Renal pelvis (tissue), 4 donors: ENCODE results near the gene CEACAM7. TPM values are rescaled to one million over a fixed set of nuclear protein-coding genes. Genes with fewer than 3 reads are reported as not detected.

Experiments
- DNase-seq: peaks from one replicate; pipeline ENCODE4 v3.0.0-alpha.2; 2013
- polyA plus RNA-seq, 3 donors: library from polyadenylated mRNA; unstranded; fragments of 120-200 nt; gene quantifications; one replicate each; pipeline ENCODE4 v1.2.1, GENCODE V29; 2013; ENCODE audit not compliant: insufficient read length in 3 of 3

Gene CEACAM7
- polyA plus RNA-seq, 3 donors = not detected

- no peak for DNase-seq
These were observed 12.5 kb upstream of the CEACAM7 start for GRCh38 chr19:41700381-41701195.

GRCh38 chr19:41699968-41700323, 11.9 kb upstream of the CEACAM7 start:
- no peak for DNase-seq

GRCh38 chr19:41699231-41699967, 11.3 kb upstream of the CEACAM7 start:
- no peak for DNase-seq

- DNase-seq = no peak
These were observed 10.7 kb upstream of the CEACAM7 start for GRCh38 chr19:41698746-41699230.

- DNase-seq = no peak
These were observed 9.3 kb upstream of the CEACAM7 start for GRCh38 chr19:41697198-41697855.

- peak; percentile 16 for DNase-seq
These were observed 8.5 kb upstream of the CEACAM7 start for GRCh38 chr19:41696402-41697197.

- DNase-seq = no peak
These were observed 7.7 kb upstream of the CEACAM7 start for GRCh38 chr19:41695745-41696144.

GRCh38 chr19:41694831-41695635, 7.0 kb upstream of the CEACAM7 start:
- DNase-seq = no peak

- no peak for DNase-seq
These were observed 6.1 kb upstream of the CEACAM7 start for GRCh38 chr19:41694196-41694595.

GRCh38 chr19:41691268-41691970, 3.3 kb upstream of the CEACAM7 start:
- DNase-seq = no peak

GRCh38 chr19:41690801-41691065, 2.7 kb upstream of the CEACAM7 start:
- DNase-seq = no peak

GRCh38 chr19:41689993-41690800, 2.1 kb upstream of the CEACAM7 start:
- no peak for DNase-seq

- DNase-seq = no peak
These were observed 617 bp upstream of the CEACAM7 start for GRCh38 chr19:41688687-41689086.

- DNase-seq = no peak
These were observed 651 bp downstream of the CEACAM7 start for GRCh38 chr19:41687419-41687818.

GRCh38 chr19:41682437-41682836, 5.6 kb downstream of the CEACAM7 start:
- DNase-seq = no peak

- DNase-seq = no peak
These were observed 16.6 kb downstream of the CEACAM7 start for GRCh38 chr19:41671486-41671885.

- DNase-seq = no peak
These were observed 17.3 kb downstream of the CEACAM7 start for GRCh38 chr19:41670755-41671154.

- DNase-seq = no peak
These were observed 19.8 kb downstream of the CEACAM7 start for GRCh38 chr19:41668315-41668714.

- DNase-seq = no peak
These were observed 22.0 kb downstream of the CEACAM7 start for GRCh38 chr19:41666075-41666474.

- DNase-seq = no peak
These were observed 30.9 kb downstream of the CEACAM7 start for GRCh38 chr19:41657157-41657556.
